ENCODE data around the gene ABCC10.

GRCh38 chr6:43437700-43438099 lies 10.4 kb downstream of the ABCC10 start:
- TF ChIP-seq, protein P1, sequence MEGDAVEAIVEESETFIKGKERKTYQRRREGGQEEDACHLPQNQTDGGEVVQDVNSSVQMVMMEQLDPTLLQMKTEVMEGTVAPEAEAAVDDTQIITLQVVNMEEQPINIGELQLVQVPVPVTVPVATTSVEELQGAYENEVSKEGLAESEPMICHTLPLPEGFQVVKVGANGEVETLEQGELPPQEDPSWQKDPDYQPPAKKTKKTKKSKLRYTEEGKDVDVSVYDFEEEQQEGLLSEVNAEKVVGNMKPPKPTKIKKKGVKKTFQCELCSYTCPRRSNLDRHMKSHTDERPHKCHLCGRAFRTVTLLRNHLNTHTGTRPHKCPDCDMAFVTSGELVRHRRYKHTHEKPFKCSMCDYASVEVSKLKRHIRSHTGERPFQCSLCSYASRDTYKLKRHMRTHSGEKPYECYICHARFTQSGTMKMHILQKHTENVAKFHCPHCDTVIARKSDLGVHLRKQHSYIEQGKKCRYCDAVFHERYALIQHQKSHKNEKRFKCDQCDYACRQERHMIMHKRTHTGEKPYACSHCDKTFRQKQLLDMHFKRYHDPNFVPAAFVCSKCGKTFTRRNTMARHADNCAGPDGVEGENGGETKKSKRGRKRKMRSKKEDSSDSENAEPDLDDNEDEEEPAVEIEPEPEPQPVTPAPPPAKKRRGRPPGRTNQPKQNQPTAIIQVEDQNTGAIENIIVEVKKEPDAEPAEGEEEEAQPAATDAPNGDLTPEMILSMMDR (IDR thresholded peaks at IDR 0.05): no peak
- no peak for TF ChIP-seq POLR2AphosphoS5 (IDR thresholded peaks at IDR 0.05)
